Fibroblast of mammary gland (primary cell): ENCODE measurements around the gene LENG9.

Source experiments
- DNase-seq: peaks from one replicate; pipeline ENCODE4 v3.0.0-alpha.2; 2010; ENCODE audit warnings: low read depth
- H3K4me3 ChIP-seq: 2 replicates; pipeline ENCODE4 v1.5.1; 2011; ENCODE audit warnings: low read depth, mild to moderate bottlenecking, low read length, moderate library complexity; ENCODE audit not compliant: control insufficient read depth
- TF ChIP-seq, protein P1 (sequence below): conservative IDR thresholded peaks from 2 replicates; pipeline ENCODE4 v1.5.1; 2011; ENCODE audit warnings: low read depth, low read length, inconsistent platforms; ENCODE audit not compliant: control insufficient read depth, insufficient read depth

The LENG9 gene

DNA sequence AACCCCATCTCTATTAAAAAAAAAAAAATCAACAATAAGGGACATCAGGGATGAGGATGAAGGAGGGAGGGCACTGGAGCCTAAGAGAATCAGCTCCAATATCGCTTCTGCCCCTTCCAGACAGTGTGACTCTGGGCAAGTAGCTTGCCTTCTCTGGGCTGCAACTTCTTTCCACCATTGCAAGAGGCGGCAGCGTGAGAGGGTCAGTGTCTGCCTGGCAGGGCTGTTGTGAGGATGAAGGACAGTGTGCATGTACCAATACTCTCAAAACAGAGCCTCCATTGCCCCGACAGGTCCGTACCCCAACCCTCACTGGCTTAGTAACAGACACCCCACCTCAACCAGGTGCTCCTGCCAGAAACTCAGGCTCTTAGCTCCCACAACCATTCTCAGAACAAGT, 29.9 kb downstream of the LENG9 start:
- no peak for DNase-seq
- no peak overlapping the region for H3K4me3 ChIP-seq
- TF ChIP-seq, protein P1, sequence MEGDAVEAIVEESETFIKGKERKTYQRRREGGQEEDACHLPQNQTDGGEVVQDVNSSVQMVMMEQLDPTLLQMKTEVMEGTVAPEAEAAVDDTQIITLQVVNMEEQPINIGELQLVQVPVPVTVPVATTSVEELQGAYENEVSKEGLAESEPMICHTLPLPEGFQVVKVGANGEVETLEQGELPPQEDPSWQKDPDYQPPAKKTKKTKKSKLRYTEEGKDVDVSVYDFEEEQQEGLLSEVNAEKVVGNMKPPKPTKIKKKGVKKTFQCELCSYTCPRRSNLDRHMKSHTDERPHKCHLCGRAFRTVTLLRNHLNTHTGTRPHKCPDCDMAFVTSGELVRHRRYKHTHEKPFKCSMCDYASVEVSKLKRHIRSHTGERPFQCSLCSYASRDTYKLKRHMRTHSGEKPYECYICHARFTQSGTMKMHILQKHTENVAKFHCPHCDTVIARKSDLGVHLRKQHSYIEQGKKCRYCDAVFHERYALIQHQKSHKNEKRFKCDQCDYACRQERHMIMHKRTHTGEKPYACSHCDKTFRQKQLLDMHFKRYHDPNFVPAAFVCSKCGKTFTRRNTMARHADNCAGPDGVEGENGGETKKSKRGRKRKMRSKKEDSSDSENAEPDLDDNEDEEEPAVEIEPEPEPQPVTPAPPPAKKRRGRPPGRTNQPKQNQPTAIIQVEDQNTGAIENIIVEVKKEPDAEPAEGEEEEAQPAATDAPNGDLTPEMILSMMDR: no peak

DNA sequence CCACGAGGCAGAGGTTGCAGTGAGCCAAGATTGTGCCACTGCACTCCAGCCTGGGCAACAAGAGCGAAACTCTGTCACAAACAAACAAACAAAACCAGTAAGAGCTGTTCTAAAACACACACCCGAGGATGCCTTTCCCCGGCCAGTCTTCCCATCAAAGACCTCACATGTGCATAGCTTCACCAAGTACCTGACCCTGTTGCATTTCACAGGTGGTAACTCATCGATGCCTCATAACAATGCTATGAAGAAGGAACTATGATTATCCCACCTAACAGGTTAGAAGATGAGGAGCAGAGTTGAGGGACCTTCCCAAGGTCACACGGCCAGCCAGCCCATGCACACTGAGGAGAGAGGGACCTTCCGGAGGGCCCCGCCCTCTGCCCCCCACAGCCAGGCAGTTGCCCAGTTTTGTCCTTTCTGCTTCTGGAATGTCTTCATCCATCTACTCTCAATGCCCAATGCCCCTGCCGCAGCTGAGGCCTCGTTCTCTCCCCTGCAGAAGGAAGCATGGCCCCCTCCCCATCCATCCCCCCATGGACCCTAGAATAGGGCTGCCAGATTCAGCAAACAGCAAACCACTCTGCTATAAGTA, 31.3 kb downstream of the LENG9 start:
- no peak for DNase-seq
- TF ChIP-seq, protein P1: no peak
- H3K4me3 ChIP-seq: no peak overlapping the region

DNA sequence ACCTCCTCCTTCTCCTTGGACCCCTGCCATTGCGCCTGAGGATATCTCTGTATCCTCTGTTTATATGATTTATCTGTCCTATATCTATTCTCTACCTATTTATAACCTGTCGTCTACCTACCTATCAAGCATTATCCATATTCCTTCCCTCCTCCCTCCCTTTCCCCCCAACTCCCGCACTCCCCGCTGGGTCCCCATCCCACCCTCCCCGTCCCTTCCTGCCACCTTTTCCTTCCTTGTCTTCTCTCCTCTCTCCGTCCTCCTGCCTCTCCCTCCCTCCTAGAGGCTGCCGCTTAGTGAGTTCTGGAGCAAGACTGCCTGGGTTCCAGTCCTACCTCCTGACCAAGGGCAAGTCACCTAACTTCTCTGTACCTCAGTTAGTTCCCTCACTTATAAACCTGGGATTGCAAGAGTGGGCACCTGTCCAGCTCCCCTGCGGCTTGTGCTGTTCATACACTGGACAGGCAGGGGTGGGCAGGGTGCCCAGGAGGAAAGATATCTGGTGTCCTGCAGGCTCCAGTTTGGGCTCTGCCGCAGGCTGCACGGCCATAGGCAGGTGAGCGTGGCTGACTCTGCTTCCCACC, 32.2 kb downstream of the LENG9 start:
- no peak overlapping the region for H3K4me3 ChIP-seq
- TF ChIP-seq, protein P1: no peak
- peak; percentile 40 for DNase-seq

DNA sequence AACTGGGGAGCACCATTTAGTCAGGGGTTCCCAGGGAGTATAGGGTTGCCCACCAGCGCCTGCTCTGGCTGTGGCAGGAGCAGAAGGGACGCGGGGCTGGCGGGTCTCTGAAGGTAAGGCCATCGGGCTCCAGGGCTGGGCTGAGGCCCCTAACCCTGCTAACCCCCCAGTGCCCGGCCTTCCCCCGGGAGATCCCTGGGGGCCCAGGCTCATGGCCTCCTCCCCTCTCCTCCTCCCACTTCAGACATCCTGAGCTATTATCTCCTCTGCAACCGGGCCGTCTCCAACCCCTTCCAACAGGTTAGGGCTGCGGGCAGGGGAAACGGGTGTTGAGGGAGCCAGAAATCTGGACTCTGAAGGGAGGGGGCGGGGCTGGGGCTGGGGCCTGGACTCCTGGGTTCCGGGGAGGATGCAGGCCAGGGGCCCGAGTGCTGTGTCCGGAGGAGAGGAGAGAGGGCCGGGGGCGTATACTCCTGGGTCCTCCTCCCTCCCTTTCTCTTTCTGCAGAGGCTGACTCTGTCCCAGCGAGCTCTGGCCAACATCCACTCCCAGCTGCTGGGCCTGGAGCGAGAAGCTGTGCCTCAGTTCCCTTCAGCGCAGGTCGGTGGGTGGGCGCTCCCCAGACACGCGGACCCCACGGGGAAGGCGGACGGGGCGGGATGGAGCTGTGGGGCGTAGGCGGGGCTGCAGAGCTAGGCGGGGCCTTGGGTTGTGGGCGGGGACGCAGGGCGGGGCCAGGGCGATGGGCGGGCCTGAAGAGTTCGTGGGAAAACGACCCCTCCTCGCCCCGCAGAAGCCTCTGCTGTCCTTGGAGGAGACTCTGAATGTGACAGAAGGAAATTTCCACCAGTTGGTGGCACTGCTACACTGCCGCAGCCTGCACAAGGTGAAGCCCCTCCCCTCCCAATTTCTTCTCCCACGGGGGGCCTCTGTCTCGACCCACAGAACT, 33.0 kb downstream of the LENG9 start:
- DNase-seq: no peak
- TF ChIP-seq, protein P1: no peak

DNA sequence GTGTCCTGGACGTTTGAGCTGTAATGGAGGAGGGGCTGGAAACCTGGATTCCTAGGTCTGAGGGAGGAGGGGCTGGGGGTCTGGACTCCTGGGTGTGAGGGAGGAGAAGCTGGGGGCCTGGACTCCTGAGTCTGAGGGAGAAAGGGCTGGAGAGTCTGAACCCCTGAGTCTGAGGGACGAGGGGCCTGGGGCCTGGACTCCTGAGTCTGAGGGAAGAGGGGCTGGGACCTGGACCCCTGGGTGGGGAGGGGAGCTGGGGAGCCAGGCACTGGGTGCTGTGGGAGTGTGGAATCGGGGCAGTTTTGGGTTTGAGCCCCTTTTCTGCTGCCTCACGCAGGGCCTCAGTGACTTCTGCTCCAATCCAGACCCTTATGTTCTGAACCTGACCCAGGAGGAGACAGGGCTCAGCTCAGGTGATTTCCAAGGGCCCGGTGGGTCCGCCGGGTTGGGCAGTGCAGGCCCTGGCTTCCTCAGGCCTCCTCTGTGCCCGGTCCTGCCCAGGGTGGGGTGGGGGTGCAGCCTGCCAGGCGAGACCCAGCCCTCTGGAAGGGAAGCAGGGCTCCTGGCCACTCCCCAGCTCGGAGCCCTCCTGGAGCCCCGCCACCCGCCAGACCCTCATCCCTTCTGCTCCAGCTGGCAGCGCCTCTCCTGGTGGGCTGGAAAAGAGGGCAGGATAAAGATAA, 33.9 kb downstream of the LENG9 start:
- no peak overlapping the region for H3K4me3 ChIP-seq
- TF ChIP-seq, protein P1: no peak
- no peak for DNase-seq

More for the DNA sequence above, 33.0 kb downstream of the LENG9 start:
- H3K4me3 ChIP-seq: no peak overlapping the region

DNA sequence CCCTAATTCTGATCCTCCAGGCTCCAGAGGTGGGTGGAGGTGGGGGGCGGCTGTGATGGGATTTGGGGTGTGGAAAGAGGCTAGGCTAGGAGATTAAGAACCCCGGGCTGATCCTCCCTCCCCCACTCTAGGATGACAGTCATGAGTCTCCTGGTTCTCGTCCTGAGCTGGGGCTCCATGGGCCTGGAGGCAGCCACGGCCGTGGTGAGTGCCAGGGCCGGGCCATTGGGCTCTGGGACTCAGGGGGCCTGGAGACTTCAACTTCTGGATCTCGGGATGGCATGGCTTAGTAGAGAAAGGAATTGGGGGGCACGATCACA, 34.4 kb downstream of the LENG9 start:
- no peak overlapping the region for H3K4me3 ChIP-seq
- TF ChIP-seq, protein P1: no peak
- DNase-seq: no peak
